Small intestine (tissue), 16 donors: ENCODE data around the gene HAUS1. TPM values are rescaled to one million over a fixed set of nuclear protein-coding genes. Genes with fewer than 3 reads are reported as not detected.

Experiments
- DNase-seq, 2 donors: peaks; one replicate each; pipeline versions ENCODE4 v3.0.0 to v3.0.0-alpha.2; 2013
- FAIRE-seq: peaks from 2 replicates; lab custom pipeline; 2012; peaks lifted over from hg19 to GRCh38; lab: Jason Lieb, UNC
- H3K27ac ChIP-seq, 3 donors: one replicate each; pipeline ENCODE4 v1.5.1; 2013; ENCODE audit warnings: low read length in 2 of 3, mild to moderate bottlenecking in 2 of 3, control low read depth in 1 of 3, inconsistent platforms in 1 of 3, low read depth in 1 of 3, moderate library complexity in 1 of 3
- H3K27me3 ChIP-seq, 3 donors: one replicate each; pipeline ENCODE4 v1.6.1; 2013; ENCODE audit warnings: low read length in 3 of 3, inconsistent platforms in 1 of 3; ENCODE audit not compliant: control insufficient read depth in 3 of 3, insufficient read depth in 3 of 3
- H3K36me3 ChIP-seq, 3 donors: one replicate each; pipeline ENCODE4 v1.6.1; 2013; ENCODE audit warnings: low read length in 3 of 3, inconsistent platforms in 1 of 3, low read depth in 1 of 3, mild to moderate bottlenecking in 1 of 3, moderate library complexity in 1 of 3; ENCODE audit not compliant: control insufficient read depth in 3 of 3, insufficient read depth in 2 of 3
- H3K4me1 ChIP-seq, 3 donors: one replicate each; pipeline ENCODE4 v1.6.1; 2013; ENCODE audit warnings: low read length in 2 of 3, inconsistent platforms in 1 of 3, low read depth in 1 of 3, mild to moderate bottlenecking in 1 of 3, moderate library complexity in 1 of 3; ENCODE audit not compliant: control insufficient read depth in 3 of 3, insufficient read depth in 2 of 3
- H3K4me3 ChIP-seq, 3 donors: one replicate each; pipeline ENCODE4 v1.5.1; 2013; ENCODE audit warnings: low read length in 3 of 3, control low read depth in 1 of 3, inconsistent platforms in 1 of 3, low read depth in 1 of 3, mild to moderate bottlenecking in 1 of 3, moderate library complexity in 1 of 3
- H3K9me3 ChIP-seq, 2 donors: one replicate each; pipeline ENCODE4 v1.6.1; 2013; ENCODE audit warnings: low read depth in 1 of 2, low read length in 1 of 2; ENCODE audit not compliant: control insufficient read depth in 2 of 2, insufficient read depth in 1 of 2
- WGBS, 3 donors: extraction: QIAGEN DNeasy Blood & Tissue Kit; methylation state at CpG; one replicate each; pipeline ENCODE4 v1.1.7; 2013; 5-methylcytosine and 5-hydroxymethylcytosine counted together
- long read RNA-seq, 10 donors: transcript quantifications; one replicate each; lab custom pipeline, GENCODE V29; 2026
- polyA plus RNA-seq, 4 donors: library from polyadenylated mRNA; stranded (reverse) in 3 of 4; unstranded in 1 of 4; fragments of 200-250 nt in 3 of 4; fragments of 120-200 nt in 1 of 4; gene quantifications; one replicate each; pipeline versions ENCODE4 v1.2.1 to v1.2.3, GENCODE V29; 2013
- donor health status: healthy with polysubstance abuse.
- donor health status: control.
- donor health status: control.
- donor health status: Bipolar disorder and iron deficiency.
- donor health status: healthy.

Gene HAUS1
- polyA plus RNA-seq, result 10 to 100 TPM; 15.7 to 32.7 (median 24.2) TPM
- long read RNA-seq, donor 1, result 0 reads
- long read RNA-seq, donor 2, transcript HAUS1-201 (9 exons, 1,125 nt), result major isoform, 7 of 8 reads
- long read RNA-seq, donor 2, partial matches to known transcripts, result 0 of 8 reads
- long read RNA-seq, donor 2, other reads (novel, unspliced or antisense), result 0 of 8 reads
- long read RNA-seq, donor 3, transcript HAUS1-201 (9 exons, 1,125 nt), result major isoform, 11 of 12 reads
- long read RNA-seq, donor 3, partial matches to known transcripts, result 0 of 12 reads
- long read RNA-seq, donor 3, other reads (novel, unspliced or antisense), result 0 of 12 reads
- long read RNA-seq, donor 4, result 0 reads
- long read RNA-seq, donor 5, partial matches to known transcripts, result 0 of 5 reads
- long read RNA-seq, donor 5, other reads (novel, unspliced or antisense), result 0 of 5 reads
- long read RNA-seq, donor 6, transcript HAUS1-201 (9 exons, 1,125 nt), result major isoform, 6 of 7 reads
- long read RNA-seq, donor 6, partial matches to known transcripts, result 0 of 7 reads
- long read RNA-seq, donor 6, other reads (novel, unspliced or antisense), result 0 of 7 reads
- long read RNA-seq, donor 7, transcript HAUS1-201 (9 exons, 1,125 nt), result major isoform, 17 of 18 reads
- long read RNA-seq, donor 7, partial matches to known transcripts, result 0 of 18 reads
- long read RNA-seq, donor 7, other reads (novel, unspliced or antisense), result 0 of 18 reads
- long read RNA-seq, donor 8, partial matches to known transcripts, result 0 of 2 reads
- long read RNA-seq, donor 8, other reads (novel, unspliced or antisense), result 0 of 2 reads
- long read RNA-seq, donor 9, partial matches to known transcripts, result 0 of 2 reads
- long read RNA-seq, donor 9, other reads (novel, unspliced or antisense), result 0 of 2 reads
- long read RNA-seq, donor 10, transcript HAUS1-201 (9 exons, 1,125 nt), result major isoform, 13 of 23 reads
- long read RNA-seq, donor 10, partial matches to known transcripts, result 10 of 23 reads
- long read RNA-seq, donor 10, other reads (novel, unspliced or antisense), result 0 of 23 reads

DNA sequence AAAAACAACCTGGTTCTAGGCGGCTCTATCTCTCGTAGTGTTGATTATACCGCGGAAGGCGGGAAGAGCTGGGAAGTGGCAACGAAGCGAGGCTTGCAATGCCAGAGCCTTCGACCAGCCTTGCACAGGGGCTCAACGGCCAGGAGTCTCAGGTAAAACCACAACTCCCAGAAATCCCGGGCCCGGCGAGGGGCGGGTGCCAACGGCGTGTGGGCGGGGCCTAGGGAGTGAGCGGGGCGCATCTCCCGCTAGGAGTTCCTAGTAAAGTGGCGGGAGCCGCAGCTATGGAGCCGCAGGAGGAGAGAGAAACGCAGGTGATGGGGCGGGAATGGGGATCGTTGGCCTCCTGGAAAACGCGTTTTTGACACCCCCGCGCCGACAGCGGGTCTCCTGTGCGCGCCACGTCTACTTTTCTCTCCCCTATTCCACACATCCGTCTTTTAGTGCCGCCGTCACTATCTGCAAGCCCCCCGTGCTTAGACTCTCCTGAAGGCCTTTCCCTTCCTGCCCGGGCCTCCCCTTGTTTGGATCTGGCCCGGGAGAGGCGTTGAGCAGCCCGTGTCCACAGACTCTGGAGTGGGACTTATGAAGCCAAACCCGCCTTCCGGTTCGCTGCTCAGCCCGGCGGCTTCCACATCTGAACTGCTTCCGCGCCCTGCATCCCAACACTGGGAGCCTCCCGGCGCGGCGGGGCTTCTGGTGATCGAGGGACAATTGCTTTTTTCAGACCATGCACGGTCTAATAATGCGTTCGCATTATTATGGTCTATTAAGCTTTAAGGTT is at the start of gene HAUS1:
Gene HAUS1 (plus strand): TSS at position 258 of the 784 bp plus-strand sequence. CDS start 27 bp downstream, at position 285.
- peaks cover 0 to 4% (median 2%) of the 10 kb centered on the region in 3 donors for H3K36me3 ChIP-seq
- no peaks in the 10 kb centered on the region for H3K4me1 ChIP-seq
- peak within 1 kb of the TSS; percentile 27 to 77 (median 67) for H3K27ac ChIP-seq
- DNase-seq (peak; percentile 92 to 93), FAIRE-seq (no peak)
- 0 to 1% (median 0%) methylated on average over 50 to 57 of the region's 57 CpGs for WGBS, 3 donors
- no peaks in the 10 kb centered on the region for H3K27me3 ChIP-seq
- peak within 1 kb of the TSS; percentile 69 to 84 (median 73) for H3K4me3 ChIP-seq
- H3K9me3 ChIP-seq, result no peaks in the 10 kb centered on the region

- WGBS, 3 donors, result 79 to 86% (median 84%) methylated on average over 6 of the region's 6 CpGs
- no peak overlapping the region for H3K4me3 ChIP-seq
- FAIRE-seq, result no peak
Observed at GRCh38 chr18:46054956-46055837, 49.0 kb upstream of the HAUS1 start.

DNA sequence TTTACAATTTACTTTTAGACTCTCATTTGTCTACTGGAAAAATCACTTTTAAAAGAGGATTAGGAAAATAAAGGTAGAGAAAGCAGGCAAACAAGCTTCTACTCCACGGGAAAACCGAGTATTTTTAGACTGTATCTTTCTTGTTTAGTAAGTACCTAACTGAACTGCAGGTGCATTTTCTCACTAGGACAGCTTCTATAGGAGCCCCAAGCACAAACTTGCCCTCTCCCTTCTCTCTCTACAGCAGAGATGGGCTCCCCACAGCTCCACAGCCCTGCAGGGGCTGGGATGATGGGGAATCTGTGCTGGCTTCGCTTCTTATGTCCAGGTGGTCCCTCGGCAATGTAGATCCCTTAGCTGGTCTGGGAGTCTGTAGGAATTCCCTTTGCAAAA is 48.4 kb upstream of the HAUS1 start:
- H3K4me3 ChIP-seq, result no peak overlapping the region
- no peak for FAIRE-seq
- WGBS, 3 donors, result 68 to 80% (median 74%) methylated on average over 4 of the region's 4 CpGs

More at GRCh38 chr18:46054956-46055837, 49.0 kb upstream of the HAUS1 start:
- Histone ChIP-seq H3K9me3 (no peaks in the 10 kb centered on the region), H3K27ac (peak overlapping the region in 1 of 3 donors; percentile 45), H3K27me3 (no peaks in the 10 kb centered on the region), H3K4me1 (peaks cover 0 to 3% (median 0%) of the 10 kb centered on the region in 3 donors), H3K36me3 (no peaks in the 10 kb centered on the region)
- DNase-seq, result no peak

DNA sequence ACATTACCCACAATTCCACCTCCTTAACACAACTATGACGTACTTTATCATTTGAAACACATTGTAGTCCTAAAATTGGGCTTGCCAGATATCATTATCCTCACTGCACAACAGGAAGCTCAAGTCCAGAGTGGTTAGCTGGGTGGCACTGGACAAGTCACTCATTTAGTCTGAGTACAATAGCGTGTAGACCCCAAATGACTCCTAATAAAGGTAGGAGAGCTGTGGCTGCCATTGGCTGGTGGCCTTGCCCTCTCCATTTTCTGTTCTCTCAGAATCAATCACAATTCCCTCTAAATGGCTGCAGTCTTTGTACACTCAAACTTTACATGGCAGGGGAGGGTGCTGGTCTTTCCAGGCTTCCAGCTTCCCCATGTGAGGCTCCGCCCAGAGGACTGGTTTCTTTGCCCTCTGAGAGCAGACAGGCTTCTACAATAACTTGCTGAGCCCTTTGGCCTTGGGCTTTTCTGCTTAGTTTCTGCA is 43.8 kb upstream of the HAUS1 start:
- no peak overlapping the region for H3K4me3 ChIP-seq
- FAIRE-seq (no peak), DNase-seq (peak; percentile 53 to 66)
- H3K4me1 ChIP-seq, result peaks cover 2 to 8% (median 2%) of the 10 kb centered on the region in 3 donors
- H3K9me3 ChIP-seq, result no peaks in the 10 kb centered on the region
- H3K27ac ChIP-seq, result no peak overlapping the region
- WGBS, 3 donors, result 72 to 84% (median 73%) methylated on average over 3 of the region's 3 CpGs
- no peaks in the 10 kb centered on the region for H3K36me3 ChIP-seq
- no peaks in the 10 kb centered on the region for H3K27me3 ChIP-seq

More for the DNA sequence above, 48.4 kb upstream of the HAUS1 start:
- peaks cover 2 to 10% (median 2%) of the 10 kb centered on the region in 3 donors for H3K4me1 ChIP-seq
- DNase-seq, result no peak
- no peaks in the 10 kb centered on the region for H3K36me3 ChIP-seq
- H3K9me3 ChIP-seq, result no peaks in the 10 kb centered on the region
- no peak overlapping the region for H3K27ac ChIP-seq
- no peaks in the 10 kb centered on the region for H3K27me3 ChIP-seq

GRCh38 chr18:46061387-46061786 is 42.8 kb upstream of the HAUS1 start:
- WGBS, 3 donors, result 90 to 94% (median 91%) methylated on average over 3 of the region's 3 CpGs
- no peak for FAIRE-seq
- Histone ChIP-seq H3K4me1 (peaks cover 2 to 8% (median 2%) of the 10 kb centered on the region in 3 donors), H3K27me3 (no peaks in the 10 kb centered on the region), H3K4me3 (no peak overlapping the region), H3K27ac (no peak overlapping the region), H3K9me3 (no peaks in the 10 kb centered on the region), H3K36me3 (no peaks in the 10 kb centered on the region)
- DNase-seq, result no peak

DNA sequence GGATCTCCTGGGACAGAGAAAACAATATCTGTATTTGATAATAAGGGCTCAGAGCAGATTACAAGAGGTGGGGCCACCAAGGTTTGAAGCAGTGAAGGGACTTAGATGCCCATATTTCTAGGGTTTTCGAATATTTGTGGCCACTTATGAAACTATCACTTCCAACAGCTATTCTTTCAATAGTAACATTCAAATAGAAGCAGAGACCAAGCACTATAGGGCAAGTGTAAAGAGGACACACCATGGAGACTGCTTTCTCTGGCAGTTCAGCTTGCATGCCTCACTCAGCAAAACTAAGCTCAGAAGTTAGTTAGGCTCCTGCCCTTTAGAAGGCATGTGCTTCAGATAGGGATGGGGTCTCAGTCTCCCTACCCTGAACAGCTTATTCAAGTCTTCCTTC is 42.4 kb upstream of the HAUS1 start:
- FAIRE-seq, result no peak
- H3K4me1 ChIP-seq, result peaks cover 2 to 8% (median 2%) of the 10 kb centered on the region in 3 donors
- no peaks in the 10 kb centered on the region for H3K9me3 ChIP-seq
- no peaks in the 10 kb centered on the region for H3K36me3 ChIP-seq
- no peak overlapping the region for H3K27ac ChIP-seq
- no peaks in the 10 kb centered on the region for H3K27me3 ChIP-seq
- no peak overlapping the region for H3K4me3 ChIP-seq
- WGBS, 3 donors, result 74 to 90% (median 82%) methylated on average over 1 of the region's 1 CpG
- no peak for DNase-seq

DNA sequence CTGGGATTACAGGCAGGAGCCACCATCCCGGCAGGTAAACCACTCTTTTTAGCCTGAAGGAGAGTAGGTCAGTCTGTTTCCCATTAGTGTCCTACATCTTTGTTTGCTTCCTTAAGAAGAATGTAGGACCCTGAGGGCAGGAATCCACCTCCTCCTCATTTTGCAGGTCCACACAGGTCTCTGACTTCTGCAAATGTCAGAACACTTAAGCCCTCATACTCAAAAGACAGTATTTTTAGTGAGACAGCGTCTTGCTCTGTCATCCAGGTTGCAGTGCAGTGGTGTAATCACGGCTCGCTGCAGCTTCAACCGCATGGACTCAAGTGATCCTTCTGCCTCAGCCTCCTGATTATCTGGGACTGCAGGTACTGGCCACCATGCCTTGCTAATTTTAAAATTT is 41.4 kb upstream of the HAUS1 start:
- 95 to 96% (median 95%) methylated on average over 5 of the region's 5 CpGs for WGBS, 3 donors
- peaks cover 0 to 3% of the 10 kb centered on the region in 2 donors for H3K9me3 ChIP-seq
- DNase-seq (no peak), FAIRE-seq (no peak)
- no peaks in the 10 kb centered on the region for H3K27me3 ChIP-seq
- no peak overlapping the region for H3K27ac ChIP-seq
- peaks cover 2 to 8% (median 2%) of the 10 kb centered on the region in 3 donors for H3K4me1 ChIP-seq
- no peak overlapping the region for H3K4me3 ChIP-seq
- H3K36me3 ChIP-seq, result no peaks in the 10 kb centered on the region
